ENCODE measurements around the gene SIKE1.
"Not testable (repeated sequence)": the region's sequence is repeated elsewhere in the genome, so short reads cannot be mapped to it uniquely, and the experiment has no call there.

Gene SIKE1

DNA sequence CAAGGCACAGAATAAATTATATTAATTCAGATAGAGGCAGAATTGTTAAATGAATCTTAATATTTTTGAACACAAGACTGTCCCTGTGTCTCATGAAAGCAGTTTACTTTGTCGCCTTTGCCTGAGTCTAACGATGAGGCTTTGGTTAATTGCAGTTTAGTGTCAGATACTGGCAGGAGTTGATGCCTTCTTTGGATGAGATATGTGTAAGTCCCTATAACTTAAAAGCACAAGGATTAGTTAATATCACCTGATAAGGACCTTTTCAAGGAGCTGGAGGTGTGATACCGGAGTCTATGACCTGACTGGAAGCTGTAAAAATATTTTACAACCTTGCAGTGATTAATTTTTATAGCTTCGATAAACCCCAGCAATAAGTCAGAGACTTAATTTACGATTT is 2.0 kb upstream of the SIKE1 start:
- Histone ChIP-seq H3K4me3 (IDR thresholded peaks at IDR 0.05; ENCODE audit: insufficient read depth, low read depth, low read length) (no peak overlapping the region), H2AFZ (ENCODE audit: low read depth) (no peak overlapping the region), H3K36me3 (ENCODE audit: insufficient read depth) (no peaks in the 10 kb centered on the region; the same call in 1 of the 2 replicates), H3K27me3 (ENCODE audit: insufficient read depth, low read depth) (no peaks in the 10 kb centered on the region), H3K79me2 (ENCODE audit: insufficient read depth, low read depth) (peaks cover 24% of the 10 kb centered on the region; the same call in 1 of the 2 replicates), H3K4me1 (ENCODE audit: low read depth, poor library complexity, severe bottlenecking) (peaks cover 13% of the 10 kb centered on the region), H3K27ac (no peak overlapping the region), H4K20me1 (ENCODE audit: insufficient read depth) (no peaks in the 10 kb centered on the region), H3K4me2 (no peak overlapping the region), H3K9ac (no peak overlapping the region)
- no peak for TF ChIP-seq CTCF (conservative IDR thresholded peaks at IDR 0.05; ENCODE audit: low read depth, low read length)

DNA sequence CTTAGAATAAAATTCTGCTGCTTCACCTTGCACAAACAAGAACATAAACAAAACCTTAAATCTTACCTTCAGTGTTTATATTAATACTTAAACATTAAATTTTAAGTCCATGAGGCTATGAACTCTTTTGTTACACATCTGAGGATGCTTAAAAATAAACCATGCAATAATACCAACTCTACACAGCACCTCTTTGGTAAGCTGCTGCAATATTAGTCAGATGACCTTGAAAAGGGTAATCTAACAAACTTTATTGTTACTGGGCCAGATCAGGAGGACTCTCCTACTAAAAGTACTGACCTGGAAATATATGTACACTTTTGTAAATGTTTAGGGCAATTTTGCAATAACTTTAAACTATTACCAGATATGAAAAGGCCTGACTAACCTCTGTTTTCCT is 763 bp downstream of the SIKE1 start:
- Histone ChIP-seq H3K36me3 (ENCODE audit: insufficient read depth) (no peaks in the 10 kb centered on the region; the same call in 1 of the 2 replicates), H3K4me2 (peak overlapping the region; percentile 58), H3K79me2 (ENCODE audit: insufficient read depth, low read depth) (peaks cover 24% of the 10 kb centered on the region; the same call in 1 of the 2 replicates), H3K27me3 (ENCODE audit: insufficient read depth, low read depth) (no peaks in the 10 kb centered on the region), H3K4me3 (IDR thresholded peaks at IDR 0.05; ENCODE audit: insufficient read depth, low read depth, low read length) (no peak overlapping the region), H2AFZ (ENCODE audit: low read depth) (no peak overlapping the region; the same call in 1 of the 2 replicates), H3K9ac (peak overlapping the region; percentile 61; the same call in 1 of the 2 replicates), H3K27ac (peak overlapping the region; percentile 74), H3K4me1 (ENCODE audit: low read depth, poor library complexity, severe bottlenecking) (peaks cover 13% of the 10 kb centered on the region), H4K20me1 (ENCODE audit: insufficient read depth) (no peaks in the 10 kb centered on the region)
- TF ChIP-seq CTCF (conservative IDR thresholded peaks at IDR 0.05; ENCODE audit: low read depth, low read length), result no peak

DNA sequence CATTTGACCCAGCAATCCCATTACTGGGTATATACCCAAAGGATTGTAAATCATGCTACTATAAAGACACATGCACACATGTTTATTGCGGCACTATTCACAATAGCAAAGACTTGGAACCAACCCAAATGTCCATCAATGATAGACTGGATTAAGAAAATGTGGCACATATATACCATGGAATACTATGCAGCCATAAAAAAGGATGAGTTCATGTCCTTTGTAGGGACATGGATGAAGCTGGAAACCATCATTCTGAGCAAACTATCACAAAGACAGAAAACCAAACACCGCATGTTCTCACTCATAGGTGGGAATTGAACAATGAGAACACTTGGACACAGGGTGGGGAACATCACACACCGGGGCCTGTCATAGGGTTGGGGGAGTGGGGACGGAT is 3.8 kb downstream of the SIKE1 start:
- H3K27ac ChIP-seq, result not testable (repeated sequence)

DNA sequence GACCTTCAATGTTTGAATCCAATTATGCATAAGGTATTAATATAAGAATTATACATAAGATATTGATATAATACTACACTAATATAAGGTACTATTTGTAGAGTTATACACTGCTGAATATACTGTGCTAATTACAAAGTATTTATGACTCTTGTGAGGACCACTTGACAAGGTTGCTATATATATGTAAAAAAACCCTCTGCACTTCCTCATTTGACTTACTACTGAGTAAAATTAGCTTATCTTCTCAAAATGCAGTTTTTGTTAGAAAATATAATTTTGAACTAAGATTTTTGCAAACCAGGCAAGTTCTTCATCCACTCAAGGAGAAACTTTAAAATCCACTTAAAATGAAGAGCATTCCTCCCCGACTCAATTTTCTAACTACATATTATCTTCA is 8.5 kb downstream of the SIKE1 start:
- Histone ChIP-seq H3K9ac (no peak overlapping the region), H3K36me3 (ENCODE audit: insufficient read depth) (no peaks in the 10 kb centered on the region), H3K4me1 (ENCODE audit: low read depth, poor library complexity, severe bottlenecking) (no peaks in the 10 kb centered on the region)

More for the DNA sequence above, 3.8 kb downstream of the SIKE1 start:
- not testable (repeated sequence) for H3K4me2 ChIP-seq; H3K36me3 ChIP-seq (ENCODE audit: insufficient read depth); H3K9ac ChIP-seq; H4K20me1 ChIP-seq (ENCODE audit: insufficient read depth); H2AFZ ChIP-seq (ENCODE audit: low read depth); H3K4me3 ChIP-seq (IDR thresholded peaks at IDR 0.05; ENCODE audit: insufficient read depth, low read depth, low read length); H3K27me3 ChIP-seq (ENCODE audit: insufficient read depth, low read depth)
- Histone ChIP-seq H3K79me2 (ENCODE audit: insufficient read depth, low read depth) (peaks cover 24% of the 10 kb centered on the region; the same call in 1 of the 2 replicates), H3K4me1 (ENCODE audit: low read depth, poor library complexity, severe bottlenecking) (peaks cover 13% of the 10 kb centered on the region)

More for the DNA sequence above, 8.5 kb downstream of the SIKE1 start:
- Histone ChIP-seq H3K27me3 (ENCODE audit: insufficient read depth, low read depth) (no peaks in the 10 kb centered on the region), H3K79me2 (ENCODE audit: insufficient read depth, low read depth) (no peaks in the 10 kb centered on the region), H3K4me2 (no peak overlapping the region), H3K27ac (no peak overlapping the region), H2AFZ (ENCODE audit: low read depth) (no peak overlapping the region), H3K4me3 (IDR thresholded peaks at IDR 0.05; ENCODE audit: insufficient read depth, low read depth, low read length) (no peak overlapping the region), H4K20me1 (ENCODE audit: insufficient read depth) (no peaks in the 10 kb centered on the region)
- no peak for TF ChIP-seq CTCF (conservative IDR thresholded peaks at IDR 0.05; ENCODE audit: low read depth, low read length)

All from KMS-11 (cell line).